Stimulated activated CD4-positive, alpha-beta T cell treated with anti-CD3 and anti-CD28 coated beads, Interleukin-1b, Interleukin-23, amount 100 ng/mL, for 24 hours (primary cell): ENCODE measurements around the gene KRTAP10-9.
"Not testable (repeated sequence)": the region's sequence is repeated elsewhere in the genome, so short reads cannot be mapped to it uniquely, and the experiment has no call there.

Experiments used
- DNase-seq, 4 experiments: peaks; one replicate each; pipeline ENCODE4 v3.0.0-alpha.2; 2020; ENCODE audit warnings: low read depth in 4 of 4, low spot score in 1 of 4

The KRTAP10-9 gene

GRCh38 chr21:44638506-44639330, 11.8 kb downstream of the KRTAP10-9 start:
- not testable (repeated sequence) for DNase-seq

- no peak for DNase-seq
Measured at GRCh38 chr21:44639331-44639655, 12.4 kb downstream of the KRTAP10-9 start.

- DNase-seq = no peak
Measured at GRCh38 chr21:44640761-44641160, 13.9 kb downstream of the KRTAP10-9 start.

- no peak for DNase-seq
Measured at GRCh38 chr21:44643741-44644310, 16.9 kb downstream of the KRTAP10-9 start.

GRCh38 chr21:44644878-44645277, 18.0 kb downstream of the KRTAP10-9 start:
- no peak for DNase-seq

- DNase-seq = not testable (repeated sequence)
Measured at GRCh38 chr21:44646366-44647221, 19.7 kb downstream of the KRTAP10-9 start, which contains the start of gene KRTAP10-11. Gene KRTAP10-11, plus strand, starts transcription at chr21:44646414. Its CDS starts 45 bp downstream, at chr21:44646459.

- DNase-seq = no peak
Measured at GRCh38 chr21:44647222-44647552, 20.3 kb downstream of the KRTAP10-9 start.

- no peak for DNase-seq
Measured at GRCh38 chr21:44648557-44649311, 21.8 kb downstream of the KRTAP10-9 start.

GRCh38 chr21:44649521-44650100, 22.7 kb downstream of the KRTAP10-9 start:
- DNase-seq = no peak

- no peak for DNase-seq
Measured at GRCh38 chr21:44650265-44650972, 23.5 kb downstream of the KRTAP10-9 start.

- no peak for DNase-seq
Measured at GRCh38 chr21:44650973-44651675, 24.2 kb downstream of the KRTAP10-9 start.

- DNase-seq = no peak
Measured at GRCh38 chr21:44653123-44653522, 26.2 kb downstream of the KRTAP10-9 start.

- DNase-seq = no peak
Measured at GRCh38 chr21:44653656-44654575, 27.0 kb downstream of the KRTAP10-9 start.

GRCh38 chr21:44654576-44655175, 27.8 kb downstream of the KRTAP10-9 start, which contains the start of gene KRTAP12-4:
Gene KRTAP12-4, minus strand, starts transcription at chr21:44654659. Its CDS starts 45 bp downstream, at chr21:44654614.
- no peak for DNase-seq

- no peak for DNase-seq
Measured at GRCh38 chr21:44656868-44657267, 30.0 kb downstream of the KRTAP10-9 start.

- no peak for DNase-seq
Measured at GRCh38 chr21:44657635-44658540, 31.0 kb downstream of the KRTAP10-9 start, which contains the start of gene KRTAP12-3. Gene KRTAP12-3, plus strand, starts transcription at chr21:44657932. Its CDS starts 48 bp downstream, at chr21:44657980.

- no peak for DNase-seq
Measured at GRCh38 chr21:44658541-44658910, 31.6 kb downstream of the KRTAP10-9 start.
